SIG-M5 treated with dmso at 0.1 percent for 504 hours (cell line): ENCODE data around the gene CNR2.
"Not testable (repeated sequence)": the region's sequence is repeated elsewhere in the genome, so short reads cannot be mapped to it uniquely, and the experiment has no call there.

Experiments
- DNase-seq: peaks from one replicate; lab custom pipeline; 2025; ENCODE audit not compliant: unreplicated experiment; lab: John Stamatoyannopoulos, UW

CNR2 gene

DNA sequence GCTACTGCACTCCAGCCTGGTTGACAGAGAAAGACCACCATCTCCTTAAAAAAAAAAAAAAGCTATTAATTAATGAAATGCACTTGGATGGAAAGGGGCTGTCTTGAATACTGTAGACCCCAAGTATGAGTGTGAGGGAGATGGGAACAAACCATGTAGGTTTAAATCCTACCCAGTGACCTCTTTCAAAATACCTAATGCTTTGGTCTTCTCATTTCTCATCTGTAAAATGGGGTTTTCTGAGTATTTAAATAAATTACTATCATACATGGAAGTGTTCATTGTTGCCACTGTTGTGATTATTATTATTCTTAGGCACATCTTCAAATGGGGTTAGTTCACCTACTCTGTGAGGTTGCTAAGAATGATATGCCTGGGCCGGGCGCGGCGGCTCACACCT lies 27.9 kb downstream of the CNR2 start:
- DNase-seq, result no peak

DNA sequence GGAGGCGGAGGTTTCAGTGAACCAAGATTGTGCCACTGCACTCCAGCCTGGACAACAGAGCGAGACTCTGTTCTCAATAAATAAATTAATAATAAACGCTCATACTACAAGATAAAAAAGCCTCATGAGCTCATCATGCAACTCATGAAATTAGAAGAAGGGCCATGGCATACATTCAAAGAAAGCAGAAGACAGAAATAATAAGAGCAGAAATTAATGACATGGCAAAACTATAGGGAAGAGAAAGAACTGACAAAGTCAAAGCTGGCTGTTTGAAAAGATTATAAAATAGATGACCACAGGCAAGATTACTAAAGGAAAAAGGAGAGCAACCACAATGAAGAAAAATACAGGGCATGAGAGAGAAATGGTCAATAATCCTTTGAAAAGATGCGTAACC lies 30.4 kb downstream of the CNR2 start:
- no peak for DNase-seq

DNA sequence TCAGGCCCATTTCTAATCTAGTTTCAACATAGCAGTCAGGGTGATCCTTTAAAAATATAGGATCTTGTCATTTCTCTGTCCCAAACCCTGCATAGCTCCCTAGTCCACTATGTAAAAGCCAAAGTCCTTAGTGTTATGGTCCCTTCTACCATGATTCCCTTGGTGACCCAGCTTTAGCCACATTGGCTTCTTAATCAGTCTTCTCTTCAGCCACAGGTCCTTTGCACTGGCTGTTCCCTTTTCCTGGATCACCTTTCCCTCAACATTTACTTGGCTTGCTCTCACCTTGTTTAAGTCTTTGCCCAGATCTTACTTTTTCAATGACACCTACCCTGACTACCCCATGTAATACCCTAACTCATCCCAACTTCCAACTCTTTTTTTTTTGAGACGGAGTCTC lies 33.4 kb downstream of the CNR2 start:
- no peak for DNase-seq

DNA sequence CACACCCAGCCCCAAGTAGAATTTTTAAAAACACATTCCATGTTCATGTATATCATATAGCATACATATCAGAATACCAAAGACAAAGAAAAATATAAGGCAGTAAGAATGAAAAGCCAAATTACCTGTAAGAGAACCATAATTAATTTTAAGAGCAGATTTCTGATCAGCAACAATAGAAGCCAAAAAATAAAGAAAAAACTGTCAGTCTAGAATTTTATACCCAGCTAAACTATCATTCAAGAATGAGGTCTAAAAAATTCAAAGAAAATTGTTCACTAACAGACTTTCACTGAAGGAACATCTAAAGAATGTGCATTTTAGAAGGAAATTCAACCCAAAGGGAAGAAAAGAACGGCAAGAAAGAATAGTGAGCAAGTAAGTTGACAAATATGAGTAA lies 34.5 kb downstream of the CNR2 start:
- no peak for DNase-seq

DNA sequence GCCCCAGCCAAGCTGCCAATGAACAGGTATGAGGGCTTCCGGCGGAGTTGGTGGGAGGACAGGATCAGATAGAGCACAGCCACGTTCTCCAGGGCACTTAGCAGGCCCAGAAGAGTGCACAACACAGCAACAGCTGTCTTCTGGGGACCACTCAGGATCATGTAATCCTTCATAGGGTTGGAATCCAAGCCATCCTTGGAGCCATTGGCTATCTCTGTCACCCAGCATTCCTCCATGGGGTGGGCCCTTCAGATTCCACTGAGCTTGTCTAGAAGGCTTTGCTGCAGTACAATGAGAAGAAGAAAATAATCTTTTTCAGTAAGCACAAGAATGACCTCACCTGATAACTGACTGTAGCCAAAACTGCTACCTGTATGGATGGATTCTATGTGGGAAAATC lies 37.8 kb downstream of the CNR2 start:
- no peak for DNase-seq

DNA sequence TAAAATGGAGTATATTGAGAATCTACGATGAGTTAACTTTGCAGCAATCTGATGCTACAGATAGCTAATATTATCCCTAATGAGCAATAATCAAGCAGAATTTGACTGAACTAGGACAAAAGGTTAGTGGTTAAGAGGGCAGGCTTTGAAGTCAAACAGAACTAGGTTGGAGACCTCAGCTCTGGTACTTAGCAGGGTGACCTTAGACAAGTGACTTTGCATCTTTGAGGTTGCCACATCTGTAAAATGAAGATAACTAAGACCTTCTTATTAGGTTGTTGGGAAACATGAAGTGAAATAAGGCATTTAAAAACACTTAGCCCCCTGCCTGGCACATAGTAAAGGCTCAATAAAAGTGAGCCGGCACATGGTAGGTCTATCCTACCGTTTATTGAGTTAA lies 40.7 kb downstream of the CNR2 start:
- DNase-seq, result no peak

DNA sequence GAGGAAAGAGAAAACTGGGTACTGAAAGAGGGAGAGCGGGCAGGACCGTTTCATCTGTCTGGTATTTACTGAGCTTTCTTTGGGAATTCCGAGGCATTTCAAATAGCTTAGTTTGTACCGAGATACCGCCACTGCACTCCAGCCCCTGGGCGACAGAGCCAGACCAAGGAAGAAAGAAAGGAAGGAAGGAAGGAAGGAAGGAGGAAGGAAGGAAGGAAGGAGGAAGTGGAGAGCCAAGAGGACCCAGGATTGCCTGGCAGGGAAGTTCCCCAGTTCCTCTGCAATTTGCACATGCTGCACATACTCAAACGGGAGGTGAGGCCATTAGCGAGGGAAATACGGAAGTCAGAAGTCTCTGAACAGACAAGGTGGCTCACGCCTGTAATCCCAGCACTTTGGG lies 44.1 kb downstream of the CNR2 start:
- DNase-seq, result no peak

DNA sequence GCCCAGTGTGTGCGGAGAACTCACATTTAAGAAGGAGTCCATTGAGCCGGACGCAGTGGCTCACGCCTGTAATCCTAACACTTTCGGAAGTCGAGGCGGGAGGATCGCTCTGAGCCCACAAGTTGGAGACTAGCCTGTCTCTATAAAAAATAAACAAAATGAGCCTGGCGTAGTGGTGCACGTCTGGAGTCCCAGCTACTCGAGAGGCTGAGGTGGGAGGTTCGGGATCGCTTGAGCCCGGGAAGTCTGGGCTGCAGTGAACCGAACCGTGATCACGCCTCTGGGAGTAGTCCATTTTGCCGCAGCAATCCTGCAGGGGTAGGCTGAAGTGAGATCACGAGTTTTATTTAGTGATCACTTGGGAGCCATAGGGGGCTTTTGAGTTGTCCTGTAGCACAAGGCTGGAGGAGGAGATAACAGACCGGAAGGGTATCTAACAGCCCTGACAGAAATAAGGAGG lies 44.6 kb downstream of the CNR2 start:
- DNase-seq, result no peak

DNA sequence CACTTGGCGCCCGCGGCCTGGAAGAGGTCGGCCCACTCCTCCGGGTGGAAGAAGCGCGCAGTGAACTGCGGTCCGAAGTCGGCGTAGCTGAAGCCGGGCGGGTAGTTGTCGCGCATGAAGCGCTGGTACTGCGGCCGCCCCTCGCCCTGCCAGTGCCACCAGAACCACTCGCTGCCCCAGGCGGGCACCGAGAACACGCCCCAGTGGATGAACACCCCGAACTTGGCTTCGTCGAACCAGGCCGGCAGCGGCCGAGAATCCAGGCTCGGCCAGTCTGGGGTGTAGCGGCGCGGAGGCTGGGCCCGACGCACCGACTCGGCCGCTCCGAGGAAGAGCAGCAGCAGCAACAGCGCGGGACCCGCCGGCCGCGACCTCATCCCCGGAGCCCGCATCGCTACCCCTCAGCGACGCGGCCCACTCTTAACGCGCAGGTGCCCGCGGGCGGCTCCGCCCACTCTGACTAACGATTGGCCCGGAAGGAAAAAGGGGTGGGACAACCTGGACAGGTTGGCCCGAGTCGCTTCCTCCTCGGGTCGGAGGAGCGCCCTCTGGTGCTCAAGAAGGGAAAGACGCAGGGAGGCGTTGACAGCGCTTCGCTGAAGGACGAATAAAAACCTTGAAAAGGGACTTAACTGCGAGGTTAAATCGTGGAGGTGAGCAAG lies 45.1 kb downstream of the CNR2 start, which contains the start of gene FUCA1:
Gene FUCA1, minus strand, starts transcription at position 396 of the 662 bp plus-strand sequence. Its CDS starts 4 bp downstream, at position 392.
- DNase-seq, result peak; percentile 84

DNA sequence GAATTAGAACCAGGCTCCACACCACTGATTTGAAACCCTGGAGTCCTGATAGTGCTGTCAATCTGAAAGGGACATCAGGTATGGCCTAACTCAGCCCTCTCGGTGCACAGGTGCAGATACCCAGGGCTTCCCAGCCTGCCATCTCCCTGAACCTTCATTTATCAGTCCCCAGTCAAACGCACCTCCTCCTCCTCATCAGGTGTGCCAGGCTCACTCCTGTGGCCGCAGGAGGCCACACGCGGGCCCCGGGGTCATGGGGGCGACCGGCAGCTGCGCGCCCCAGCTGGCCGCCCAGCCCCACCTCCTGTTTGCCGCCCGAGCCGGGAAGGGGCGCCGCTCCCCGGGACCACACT lies 45.6 kb downstream of the CNR2 start:
- DNase-seq, result no peak

DNA sequence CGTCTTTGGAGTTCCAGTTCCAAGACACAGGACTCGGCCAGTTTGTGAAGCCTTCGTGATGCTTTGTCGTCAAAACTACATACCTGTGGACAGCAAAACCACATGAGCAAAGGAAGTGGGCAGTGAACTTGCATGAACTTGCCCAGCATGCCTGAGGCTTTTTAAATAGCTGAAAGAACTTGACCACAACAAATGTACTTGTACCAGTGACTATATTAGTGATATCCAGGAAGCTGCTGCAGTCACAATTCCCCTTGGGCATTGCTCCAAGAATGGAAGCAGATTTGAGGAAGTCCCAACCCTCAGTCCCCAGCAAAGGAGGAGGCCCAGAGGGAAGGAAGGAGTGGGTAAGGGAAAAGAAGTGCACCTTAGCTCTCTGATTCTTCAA lies 47.6 kb downstream of the CNR2 start:
- DNase-seq, result no peak

DNA sequence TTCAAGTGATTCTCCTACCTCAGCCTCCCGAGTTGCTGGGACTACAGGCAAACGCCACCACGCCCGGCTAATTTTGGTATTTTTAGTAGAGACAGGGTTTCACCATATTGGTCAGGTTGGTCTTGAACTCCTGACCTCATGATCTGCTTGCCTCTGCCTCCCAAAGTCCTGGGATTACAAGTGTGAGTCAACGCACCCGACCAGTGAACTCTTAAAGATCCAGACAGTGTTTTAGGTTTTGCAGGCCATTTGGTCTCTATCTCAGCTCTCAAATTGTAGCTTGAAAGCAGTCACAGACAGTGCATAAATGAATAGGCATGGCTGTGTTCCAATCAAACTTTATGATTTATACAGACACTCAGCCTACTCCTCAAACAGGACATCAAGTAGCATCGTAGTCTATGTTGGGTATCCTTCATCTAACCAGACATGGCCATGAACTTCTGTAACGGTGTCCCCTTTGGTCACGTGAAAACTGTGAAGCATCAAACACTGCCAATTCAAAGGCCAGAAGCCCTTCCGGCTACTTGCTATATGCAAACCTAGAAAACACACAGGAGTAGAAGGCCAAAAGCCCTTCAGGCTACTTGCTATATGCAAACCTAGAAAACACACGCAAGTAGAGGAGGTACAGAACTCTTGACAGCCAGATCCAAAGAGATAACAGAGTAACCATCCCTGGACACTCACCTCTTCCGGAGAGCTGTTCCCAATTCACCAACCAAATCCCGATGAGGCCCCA lies 48.2 kb downstream of the CNR2 start:
- no peak for DNase-seq

DNA sequence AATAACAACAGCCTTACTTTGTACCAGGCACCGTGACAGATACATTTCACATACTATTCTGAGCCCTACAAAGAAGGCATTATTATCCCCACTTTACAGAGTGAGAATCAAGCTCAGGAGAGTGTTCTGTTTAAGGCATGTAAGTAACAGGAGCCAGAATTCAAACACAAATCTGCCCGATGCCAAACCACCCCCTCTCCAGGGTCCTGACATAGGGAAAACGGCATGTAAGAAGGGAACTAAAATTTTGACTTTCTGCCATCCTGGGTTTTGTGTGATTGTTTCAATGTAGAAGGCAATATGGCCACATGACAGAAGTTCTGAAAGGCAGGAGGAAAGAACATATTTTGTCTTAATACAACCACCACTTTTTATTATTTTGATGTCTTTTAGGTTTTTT lies 50.5 kb downstream of the CNR2 start:
- no peak for DNase-seq

DNA sequence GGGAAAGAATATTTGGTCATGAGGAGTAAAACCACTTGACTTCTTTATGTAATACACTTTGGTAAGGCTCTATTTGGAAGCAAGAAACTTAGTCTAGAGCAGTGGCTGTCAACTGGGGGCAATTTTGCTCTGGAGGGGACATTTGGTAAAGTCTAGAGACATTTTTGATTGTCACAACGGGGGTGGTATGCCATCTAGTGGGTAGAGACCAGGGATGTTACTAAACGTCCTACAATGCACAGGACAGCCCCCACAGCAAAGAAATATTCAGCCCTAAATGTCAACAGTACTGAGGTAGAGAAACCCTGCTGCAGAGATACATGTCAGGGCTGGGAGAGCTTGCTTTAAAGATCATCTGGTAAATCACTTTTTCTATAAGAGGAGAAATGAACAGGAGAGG lies 58.6 kb downstream of the CNR2 start:
- no peak for DNase-seq

DNA sequence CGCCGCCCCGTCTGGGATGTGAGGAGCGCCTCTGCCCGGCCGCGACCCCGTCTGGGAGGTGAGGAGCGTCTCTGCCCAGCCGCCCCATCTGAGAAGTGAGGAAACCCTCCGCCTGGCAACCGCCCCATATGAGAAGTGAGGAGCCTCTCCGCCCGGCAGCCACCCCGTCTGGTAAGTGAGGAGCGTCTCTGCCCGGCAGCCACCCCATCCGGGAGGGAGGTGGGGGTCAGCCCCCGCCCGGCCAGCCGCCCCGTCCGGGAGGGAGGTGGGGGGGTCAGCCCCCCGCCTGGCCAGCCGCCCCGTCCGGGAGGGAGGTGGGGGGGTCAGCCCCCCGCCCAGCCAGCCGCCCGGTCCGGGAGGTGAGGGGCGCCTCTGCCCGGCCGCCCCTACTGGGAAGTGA lies 60.0 kb downstream of the CNR2 start:
- not testable (repeated sequence) for DNase-seq

DNA sequence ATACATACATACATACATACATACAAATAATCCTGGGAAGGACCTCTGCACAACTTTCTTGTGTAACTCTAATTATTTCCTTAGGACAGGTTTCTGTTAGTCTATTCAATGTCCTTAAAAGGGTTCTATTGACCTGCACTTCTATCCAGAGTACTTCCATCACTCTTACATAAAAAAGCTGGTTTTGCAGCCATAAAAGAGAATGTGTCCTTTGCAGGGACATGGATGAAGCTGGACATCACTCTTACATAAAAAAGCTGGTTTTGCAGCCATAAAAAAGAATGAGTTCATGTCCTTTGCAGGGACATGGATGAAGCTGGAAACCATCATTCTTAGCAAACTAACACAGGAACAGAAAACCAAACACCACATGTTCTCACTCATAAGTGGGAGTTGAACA lies 61.8 kb downstream of the CNR2 start:
- DNase-seq, result not testable (repeated sequence)

DNA sequence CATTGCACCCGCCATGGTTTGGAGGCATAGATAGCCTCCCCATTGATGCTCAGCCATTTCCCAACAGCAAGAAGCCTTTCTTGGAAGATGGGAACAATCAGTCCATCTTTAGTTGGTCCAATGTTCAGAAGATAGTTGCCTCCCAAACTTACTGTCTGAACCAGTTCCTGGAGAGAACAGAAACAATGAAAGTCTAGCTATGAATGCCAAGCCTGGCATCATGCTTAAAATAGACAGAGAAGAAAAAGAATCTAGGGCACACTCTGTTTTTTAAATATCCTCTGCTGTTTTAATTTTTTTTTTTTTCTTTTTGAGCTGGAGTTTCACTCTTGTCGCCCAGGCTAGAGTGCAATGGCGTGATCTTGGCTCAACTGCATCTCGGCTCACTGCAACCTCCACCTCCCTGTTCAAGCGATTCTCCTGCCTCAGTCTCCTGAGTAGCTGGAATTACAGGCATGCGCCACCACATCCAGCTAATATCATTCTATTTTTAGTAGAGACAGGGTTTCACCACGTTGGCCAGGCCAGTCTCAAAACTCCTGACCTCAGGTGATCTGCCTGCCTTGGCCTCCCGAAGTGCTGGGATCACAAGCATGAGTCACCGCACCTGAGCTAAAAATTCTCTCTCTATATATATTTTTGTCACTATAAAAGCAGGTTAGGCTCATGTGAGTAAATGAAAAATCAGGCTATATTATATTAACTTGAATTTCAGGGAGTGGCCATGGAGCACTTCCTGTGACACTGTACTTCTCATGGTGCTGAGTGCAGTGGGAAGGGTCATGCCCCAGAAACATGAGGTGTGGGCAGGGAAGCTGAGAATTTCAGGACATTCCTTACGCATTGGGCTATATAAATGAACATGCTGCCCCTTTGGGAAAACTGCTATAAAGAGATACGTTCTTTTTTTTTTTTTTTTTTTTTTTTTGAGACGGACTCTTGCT lies 64.2 kb downstream of the CNR2 start:
- no peak for DNase-seq

DNA sequence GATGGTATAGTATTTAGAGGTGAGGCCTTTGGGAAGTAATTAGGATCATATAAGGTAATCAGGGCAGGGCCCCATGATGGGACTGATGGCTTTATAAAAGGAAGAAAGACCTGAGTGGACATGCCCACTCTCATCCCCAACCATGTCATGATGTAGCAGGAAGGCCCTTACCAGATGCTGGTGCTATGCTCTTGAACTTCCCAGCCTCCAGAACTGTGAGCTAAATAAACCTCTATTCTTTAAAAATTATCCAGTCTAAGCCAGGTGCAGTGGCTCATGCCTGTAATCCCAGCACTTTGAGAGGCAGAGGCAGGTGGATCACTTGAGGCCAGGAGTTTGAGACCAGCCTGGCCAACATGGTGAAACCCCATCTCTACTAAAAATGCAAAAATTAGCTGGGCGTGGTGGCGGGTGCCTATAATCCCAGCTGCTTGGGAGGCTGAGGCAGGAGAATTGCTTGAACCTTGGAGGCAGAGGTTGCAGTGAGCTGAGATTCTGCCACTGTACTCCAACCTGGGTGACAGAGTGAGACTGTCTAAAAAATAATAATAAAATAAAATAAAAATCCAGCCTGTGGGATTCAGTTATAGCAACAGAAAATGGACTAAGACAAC lies 65.6 kb downstream of the CNR2 start:
- not testable (repeated sequence) for DNase-seq

DNA sequence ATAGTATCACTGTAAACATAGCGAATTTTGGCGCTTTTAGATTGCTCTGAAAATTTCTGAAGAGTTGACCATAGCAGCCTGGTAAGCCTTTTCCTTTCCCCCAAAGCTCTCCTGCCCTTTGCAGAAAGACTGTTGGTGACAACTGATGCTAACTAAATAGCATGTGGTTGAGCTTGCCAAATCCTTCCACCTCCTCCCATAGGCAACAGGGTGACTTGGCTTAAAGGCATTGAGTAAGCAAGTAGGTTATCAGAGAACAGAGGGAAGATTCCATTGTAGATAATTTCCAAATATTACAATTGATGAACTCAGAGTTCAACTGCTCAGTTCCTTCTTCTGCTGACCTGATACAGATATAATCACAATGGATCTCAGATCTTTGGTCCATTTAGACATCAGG lies 68.0 kb downstream of the CNR2 start:
- DNase-seq, result no peak

DNA sequence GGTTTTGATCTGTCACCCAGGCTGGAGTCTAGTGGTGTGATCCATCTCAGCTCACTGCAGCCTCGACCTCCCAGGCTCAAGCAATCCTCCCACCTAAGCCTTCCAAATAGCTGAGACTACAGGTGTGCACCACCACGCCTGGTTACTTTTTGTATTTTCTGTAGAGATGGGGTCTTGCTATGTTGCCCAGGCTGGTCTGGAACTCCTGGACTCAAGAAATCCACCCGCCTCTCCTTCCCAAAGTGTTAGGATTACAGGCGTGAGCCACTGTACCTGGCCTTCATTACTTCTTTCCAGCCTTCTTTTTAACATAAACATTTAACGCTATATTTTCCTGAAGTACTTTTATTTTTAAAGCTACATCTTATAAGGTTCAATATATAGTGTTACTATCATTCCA lies 69.5 kb downstream of the CNR2 start:
- DNase-seq, result no peak

DNA sequence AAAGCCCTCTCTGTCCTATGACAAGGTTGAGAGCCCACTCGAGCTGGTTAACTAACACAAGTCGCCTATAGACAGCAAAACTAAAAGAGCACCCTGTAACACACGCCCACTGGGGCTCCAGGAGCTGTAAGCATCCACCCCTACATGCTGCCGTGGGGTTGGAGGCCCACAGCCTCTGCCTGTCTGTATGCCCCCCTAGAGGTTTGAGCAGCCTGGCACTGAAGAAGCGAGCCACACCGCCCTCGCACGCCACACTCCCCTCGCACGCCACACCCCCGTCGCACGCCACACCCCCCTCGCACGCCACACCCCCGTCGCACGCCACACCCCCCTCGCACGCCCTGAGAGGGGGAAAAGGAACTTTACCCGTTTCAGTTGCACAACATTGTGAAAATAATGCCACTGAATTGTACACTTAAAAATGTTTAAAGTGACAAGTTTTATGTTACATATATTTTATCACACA lies 74.7 kb downstream of the CNR2 start:
- peak; percentile 68 for DNase-seq
